SK-N-SH treated with all-trans-retinoic acid at 6 μM for 48 hours (cell line): ENCODE data around the gene TBXAS1.

ENCODE experiments used
- ATAC-seq: fragments of 200-7000 bp; cut with Tn5 transposase; 3 replicates; pipeline ENCODE4 v1.9.1; 2020; ENCODE audit warnings: mild to moderate bottlenecking, moderate library complexity
- ARNTL ChIP-seq: fragments of 450-650 bp; formaldehyde crosslinking; IDR thresholded peaks from 2 replicates; pipeline ENCODE4 v1.5.0; 2020; ENCODE audit warnings: low read depth, mild to moderate bottlenecking, moderate library complexity, borderline replicate concordance
- BACH2 ChIP-seq: fragments of 250-450 bp; sonication (Bioruptor Pico); IDR thresholded peaks from 2 replicates; pipeline ENCODE4 v1.9.0; 2021; ENCODE audit warnings: mild to moderate bottlenecking, borderline replicate concordance
- CSDC2 ChIP-seq: fragments of 250-450 bp; sonication (Bioruptor Pico); IDR thresholded peaks from 2 replicates; pipeline ENCODE4 v1.5.0; 2020; ENCODE audit warnings: mild to moderate bottlenecking, moderate library complexity
- ESRRG ChIP-seq: fragments of 250-450 bp; sonication (Bioruptor Pico); IDR thresholded peaks from 2 replicates; pipeline ENCODE4 v1.6.1; 2021; ENCODE audit warnings: mild to moderate bottlenecking
- GLIS3 ChIP-seq: fragments of 250-450 bp; sonication (Bioruptor Pico); IDR thresholded peaks from 2 replicates; pipeline ENCODE4 v1.5.0; 2020; ENCODE audit warnings: mild to moderate bottlenecking, moderate library complexity
- ISL1 ChIP-seq: fragments of 250-450 bp; sonication (Bioruptor Pico); IDR thresholded peaks from 2 replicates; pipeline ENCODE4 v2.1.2; 2022; ENCODE audit warnings: mild to moderate bottlenecking, moderate library complexity
- OSR1 ChIP-seq: fragments of 250-450 bp; sonication (Bioruptor Pico); IDR thresholded peaks from 2 replicates; pipeline ENCODE4 v1.8.0; 2022; ENCODE audit warnings: moderate library complexity, mild to moderate bottlenecking, inconsistent platforms
- PPARA ChIP-seq: fragments of 250-450 bp; sonication (Bioruptor Pico); IDR thresholded peaks from 2 replicates; pipeline ENCODE4 v1.5.0; 2020; ENCODE audit warnings: mild to moderate bottlenecking, borderline replicate concordance
- RARB ChIP-seq: fragments of 250-450 bp; sonication (Bioruptor Pico); IDR thresholded peaks from 2 replicates; pipeline ENCODE4 v1.8.0; 2021; ENCODE audit warnings: mild to moderate bottlenecking, moderate library complexity
- TCF4 ChIP-seq: fragments of 250-450 bp; sonication (Bioruptor Pico); IDR thresholded peaks from 2 replicates; pipeline ENCODE4 v1.8.0; 2021; ENCODE audit warnings: mild to moderate bottlenecking, moderate library complexity, borderline replicate concordance
- TOX ChIP-seq: fragments of 250-450 bp; sonication (Bioruptor Pico); IDR thresholded peaks from 2 replicates; pipeline ENCODE4 v1.8.0; 2021; ENCODE audit warnings: mild to moderate bottlenecking, moderate library complexity, borderline replicate concordance
- ZC3H10 ChIP-seq: fragments of 250-450 bp; sonication (Bioruptor Pico); IDR thresholded peaks from 2 replicates; pipeline ENCODE4 v1.5.1; 2021; ENCODE audit warnings: mild to moderate bottlenecking, moderate library complexity
- ZFP3 ChIP-seq: fragments of 250-450 bp; sonication (Bioruptor Pico); IDR thresholded peaks from 2 replicates; pipeline ENCODE4 v1.5.0; 2020; ENCODE audit warnings: mild to moderate bottlenecking, moderate library complexity
- ZFP30 ChIP-seq: fragments of 450-650 bp; formaldehyde crosslinking; IDR thresholded peaks from 2 replicates; pipeline ENCODE4 v1.5.0; 2022; ENCODE audit warnings: mild to moderate bottlenecking, moderate library complexity
- ZNF565 ChIP-seq: fragments of 450-650 bp; formaldehyde crosslinking; conservative IDR thresholded peaks from 2 replicates; pipeline ENCODE4 v1.5.0; 2020; ENCODE audit warnings: low read depth, mild to moderate bottlenecking, moderate library complexity
- ZNF70 ChIP-seq: fragments of 450-650 bp; formaldehyde crosslinking; IDR thresholded peaks from 2 replicates; pipeline ENCODE4 v1.5.0; 2020; ENCODE audit warnings: mild to moderate bottlenecking, moderate library complexity
- ZNF8 ChIP-seq: fragments of 450-650 bp; formaldehyde crosslinking; IDR thresholded peaks from 2 replicates; pipeline ENCODE4 v1.5.0; 2020; ENCODE audit warnings: mild to moderate bottlenecking, moderate library complexity
- TF ChIP-seq, protein P1 (sequence below): fragments of 250-450 bp; sonication (Bioruptor Pico); IDR thresholded peaks from 2 replicates; pipeline ENCODE4 v1.8.0; 2021; ENCODE audit warnings: low read depth, mild to moderate bottlenecking, moderate library complexity, borderline replicate concordance
- TF ChIP-seq, protein P2 (sequence below): fragments of 250-450 bp; sonication (Bioruptor Pico); IDR thresholded peaks from 2 replicates; pipeline ENCODE4 v1.5.1; 2020; ENCODE audit warnings: low read depth, mild to moderate bottlenecking, moderate library complexity
- TF ChIP-seq, protein P3 (sequence below): fragments of 250-450 bp; sonication (Bioruptor Pico); IDR thresholded peaks from 2 replicates; pipeline ENCODE4 v1.5.1; 2021; ENCODE audit warnings: mild to moderate bottlenecking, moderate library complexity
- TF ChIP-seq, protein P4 (sequence below): fragments of 250-450 bp; sonication (Bioruptor Pico); IDR thresholded peaks from 2 replicates; pipeline ENCODE4 v1.5.0; 2020; ENCODE audit warnings: mild to moderate bottlenecking, moderate library complexity

The TBXAS1 gene

DNA sequence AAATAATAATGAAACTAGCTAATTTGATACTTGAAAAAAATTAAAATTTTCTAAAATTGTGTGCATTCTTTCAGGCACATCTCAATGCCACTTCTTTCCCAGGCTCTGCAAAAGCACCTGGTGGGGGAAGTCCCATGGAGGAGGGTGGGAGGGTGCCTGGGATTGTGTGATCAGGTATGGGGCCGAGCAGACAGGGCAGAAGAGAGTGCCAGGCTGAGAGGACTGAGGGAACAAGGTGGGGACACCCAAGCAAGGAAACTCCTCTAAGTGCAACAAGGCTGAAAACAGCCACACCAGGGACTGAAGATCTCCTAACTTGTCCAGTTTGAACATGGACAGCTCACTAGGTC, 219.9 kb downstream of the TBXAS1 start:
- TF ChIP-seq ZFP3 (CRISPR knock-in tag) (no peak), ZNF8 (CRISPR knock-in tag) (no peak), ISL1 (no peak), ESRRG (CRISPR knock-in tag) (no peak), RARB (no peak), ZNF70 (no peak), TOX (no peak)
- TF ChIP-seq, protein P1, sequence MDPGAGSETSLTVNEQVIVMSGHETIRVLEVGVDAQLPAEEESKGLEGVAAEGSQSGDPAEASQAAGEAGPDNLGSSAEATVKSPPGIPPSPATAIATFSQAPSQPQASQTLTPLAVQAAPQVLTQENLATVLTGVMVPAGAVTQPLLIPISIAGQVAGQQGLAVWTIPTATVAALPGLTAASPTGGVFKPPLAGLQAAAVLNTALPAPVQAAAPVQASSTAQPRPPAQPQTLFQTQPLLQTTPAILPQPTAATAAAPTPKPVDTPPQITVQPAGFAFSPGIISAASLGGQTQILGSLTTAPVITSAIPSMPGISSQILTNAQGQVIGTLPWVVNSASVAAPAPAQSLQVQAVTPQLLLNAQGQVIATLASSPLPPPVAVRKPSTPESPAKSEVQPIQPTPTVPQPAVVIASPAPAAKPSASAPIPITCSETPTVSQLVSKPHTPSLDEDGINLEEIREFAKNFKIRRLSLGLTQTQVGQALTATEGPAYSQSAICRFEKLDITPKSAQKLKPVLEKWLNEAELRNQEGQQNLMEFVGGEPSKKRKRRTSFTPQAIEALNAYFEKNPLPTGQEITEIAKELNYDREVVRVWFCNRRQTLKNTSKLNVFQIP (CRISPR knock-in tag): no peak
- ATAC-seq: no peak

DNA sequence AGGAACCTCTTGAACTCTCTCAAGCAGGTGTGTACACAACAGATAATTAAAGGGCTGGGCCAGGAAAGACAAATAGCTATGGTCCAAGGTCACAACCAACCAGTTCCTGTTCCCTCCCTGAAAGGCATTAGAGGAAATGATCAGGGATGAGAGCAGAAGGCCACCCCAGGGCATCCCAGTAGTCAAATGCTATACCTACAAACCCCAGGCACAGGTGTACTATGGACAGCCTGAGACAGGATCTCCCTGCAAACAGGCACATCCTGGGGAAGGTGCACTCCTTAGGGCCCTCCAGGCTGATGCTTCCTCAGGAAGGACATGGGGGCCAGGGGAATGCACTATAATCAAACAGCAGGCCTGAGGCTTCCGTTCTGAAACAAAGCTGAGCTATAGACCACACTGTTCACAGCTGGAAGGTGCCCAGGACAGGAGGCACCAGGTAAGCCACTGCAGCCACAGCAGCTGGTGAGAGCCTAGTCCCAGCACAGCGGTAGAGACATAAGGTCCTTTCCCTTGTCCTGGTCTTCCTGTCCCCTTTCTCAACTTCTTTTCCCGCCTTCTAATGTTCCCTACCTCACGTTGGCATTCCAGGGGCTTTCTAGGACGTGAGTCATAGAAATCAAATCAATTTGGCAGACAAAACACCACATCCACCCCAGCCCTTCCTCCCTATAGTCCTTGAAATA, 220.4 kb downstream of the TBXAS1 start:
- TF ChIP-seq OSR1 (CRISPR knock-in tag) (no peak), PPARA (CRISPR knock-in tag) (no peak), TCF4 (CRISPR knock-in tag) (no peak), ARNTL (CRISPR knock-in tag) (no peak), GLIS3 (no peak), RARB (no peak), BACH2 (CRISPR knock-in tag) (no peak), ZFP30 (CRISPR knock-in tag) (no peak), ZNF565 (CRISPR knock-in tag) (no peak), ISL1 (no peak), ZFP3 (CRISPR knock-in tag) (no peak), ESRRG (CRISPR knock-in tag) (no peak), TOX (no peak), ZNF70 (no peak), ZC3H10 (no peak)
- TF ChIP-seq, protein P2, sequence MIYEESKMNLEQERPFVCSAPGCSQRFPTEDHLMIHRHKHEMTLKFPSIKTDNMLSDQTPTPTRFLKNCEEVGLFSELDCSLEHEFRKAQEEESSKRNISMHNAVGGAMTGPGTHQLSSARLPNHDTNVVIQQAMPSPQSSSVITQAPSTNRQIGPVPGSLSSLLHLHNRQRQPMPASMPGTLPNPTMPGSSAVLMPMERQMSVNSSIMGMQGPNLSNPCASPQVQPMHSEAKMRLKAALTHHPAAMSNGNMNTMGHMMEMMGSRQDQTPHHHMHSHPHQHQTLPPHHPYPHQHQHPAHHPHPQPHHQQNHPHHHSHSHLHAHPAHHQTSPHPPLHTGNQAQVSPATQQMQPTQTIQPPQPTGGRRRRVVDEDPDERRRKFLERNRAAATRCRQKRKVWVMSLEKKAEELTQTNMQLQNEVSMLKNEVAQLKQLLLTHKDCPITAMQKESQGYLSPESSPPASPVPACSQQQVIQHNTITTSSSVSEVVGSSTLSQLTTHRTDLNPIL (CRISPR knock-in tag): no peak
- TF ChIP-seq, protein P1 (CRISPR knock-in tag): no peak
- TF ChIP-seq, protein P3, sequence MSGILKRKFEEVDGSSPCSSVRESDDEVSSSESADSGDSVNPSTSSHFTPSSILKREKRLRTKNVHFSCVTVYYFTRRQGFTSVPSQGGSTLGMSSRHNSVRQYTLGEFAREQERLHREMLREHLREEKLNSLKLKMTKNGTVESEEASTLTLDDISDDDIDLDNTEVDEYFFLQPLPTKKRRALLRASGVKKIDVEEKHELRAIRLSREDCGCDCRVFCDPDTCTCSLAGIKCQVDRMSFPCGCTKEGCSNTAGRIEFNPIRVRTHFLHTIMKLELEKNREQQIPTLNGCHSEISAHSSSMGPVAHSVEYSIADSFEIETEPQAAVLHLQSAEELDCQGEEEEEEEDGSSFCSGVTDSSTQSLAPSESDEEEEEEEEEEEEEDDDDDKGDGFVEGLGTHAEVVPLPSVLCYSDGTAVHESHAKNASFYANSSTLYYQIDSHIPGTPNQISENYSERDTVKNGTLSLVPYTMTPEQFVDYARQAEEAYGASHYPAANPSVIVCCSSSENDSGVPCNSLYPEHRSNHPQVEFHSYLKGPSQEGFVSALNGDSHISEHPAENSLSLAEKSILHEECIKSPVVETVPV (CRISPR knock-in tag): no peak
- ATAC-seq: peak; percentile 46; the same call in 2 of the 3 replicates

DNA sequence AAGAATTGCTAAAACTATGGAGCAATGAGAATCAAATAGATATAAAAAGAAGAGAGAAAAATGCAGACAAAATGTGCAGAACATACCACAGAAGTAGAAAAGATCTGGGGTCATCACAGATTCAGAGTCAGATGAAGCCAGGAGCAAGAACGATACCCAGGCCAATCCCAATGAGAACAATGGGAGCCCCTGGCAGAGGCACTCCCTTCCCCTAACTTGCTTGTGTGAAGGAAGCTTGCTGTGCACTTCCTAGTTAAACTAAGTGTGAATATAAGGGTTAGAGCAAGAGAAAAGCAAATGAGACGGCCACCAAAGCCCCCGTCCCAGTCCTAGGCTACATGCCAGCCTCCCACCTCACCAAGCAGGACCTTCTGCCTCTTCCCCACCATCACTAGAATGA, 221.0 kb downstream of the TBXAS1 start:
- TF ChIP-seq ZC3H10 (no peak), ESRRG (CRISPR knock-in tag) (no peak), ZNF70 (no peak), ZFP3 (CRISPR knock-in tag) (no peak), TOX (no peak), ZNF565 (CRISPR knock-in tag) (no peak), TCF4 (CRISPR knock-in tag) (no peak), RARB (no peak), CSDC2 (CRISPR knock-in tag) (no peak)
- TF ChIP-seq, protein P4, sequence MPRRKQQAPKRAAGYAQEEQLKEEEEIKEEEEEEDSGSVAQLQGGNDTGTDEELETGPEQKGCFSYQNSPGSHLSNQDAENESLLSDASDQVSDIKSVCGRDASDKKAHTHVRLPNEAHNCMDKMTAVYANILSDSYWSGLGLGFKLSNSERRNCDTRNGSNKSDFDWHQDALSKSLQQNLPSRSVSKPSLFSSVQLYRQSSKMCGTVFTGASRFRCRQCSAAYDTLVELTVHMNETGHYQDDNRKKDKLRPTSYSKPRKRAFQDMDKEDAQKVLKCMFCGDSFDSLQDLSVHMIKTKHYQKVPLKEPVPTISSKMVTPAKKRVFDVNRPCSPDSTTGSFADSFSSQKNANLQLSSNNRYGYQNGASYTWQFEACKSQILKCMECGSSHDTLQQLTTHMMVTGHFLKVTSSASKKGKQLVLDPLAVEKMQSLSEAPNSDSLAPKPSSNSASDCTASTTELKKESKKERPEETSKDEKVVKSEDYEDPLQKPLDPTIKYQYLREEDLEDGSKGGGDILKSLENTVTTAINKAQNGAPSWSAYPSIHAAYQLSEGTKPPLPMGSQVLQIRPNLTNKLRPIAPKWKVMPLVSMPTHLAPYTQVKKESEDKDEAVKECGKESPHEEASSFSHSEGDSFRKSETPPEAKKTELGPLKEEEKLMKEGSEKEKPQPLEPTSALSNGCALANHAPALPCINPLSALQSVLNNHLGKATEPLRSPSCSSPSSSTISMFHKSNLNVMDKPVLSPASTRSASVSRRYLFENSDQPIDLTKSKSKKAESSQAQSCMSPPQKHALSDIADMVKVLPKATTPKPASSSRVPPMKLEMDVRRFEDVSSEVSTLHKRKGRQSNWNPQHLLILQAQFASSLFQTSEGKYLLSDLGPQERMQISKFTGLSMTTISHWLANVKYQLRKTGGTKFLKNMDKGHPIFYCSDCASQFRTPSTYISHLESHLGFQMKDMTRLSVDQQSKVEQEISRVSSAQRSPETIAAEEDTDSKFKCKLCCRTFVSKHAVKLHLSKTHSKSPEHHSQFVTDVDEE (CRISPR knock-in tag): no peak
- ATAC-seq: no peak
